Hepatocyte (in vitro differentiated cells): ENCODE results near the gene MRPS12. TPM values are rescaled to one million over a fixed set of nuclear protein-coding genes. Genes with fewer than 3 reads are reported as not detected.

Experiments used
- DNase-seq: peaks from one replicate; pipeline ENCODE4 v3.0.0-alpha.2; 2016; ENCODE audit warnings: low spot score
- H2AFZ ChIP-seq: fragments of 200-600 bp; sonication (generic); 2 replicates; pipeline ENCODE4 v1.6.0; 2016; ENCODE audit warnings: antibody characterized with exemption, mild to moderate bottlenecking
- H3K27ac ChIP-seq: fragments of 200-600 bp; sonication (generic); 2 replicates; pipeline ENCODE4 v1.5.1; 2016; ENCODE audit warnings: mild to moderate bottlenecking
- H3K27me3 ChIP-seq: fragments of 200-600 bp; sonication (generic); 2 replicates; pipeline ENCODE4 v1.6.1; 2016
- H3K36me3 ChIP-seq: fragments of 200-600 bp; sonication (generic); replicated peaks from 2 replicates; pipeline ENCODE4 v1.5.1; 2016; ENCODE audit warnings: low read depth; ENCODE audit not compliant: insufficient read depth
- H3K4me1 ChIP-seq: fragments of 200-600 bp; sonication (generic); 2 replicates; pipeline ENCODE4 v1.5.1; 2016; ENCODE audit warnings: mild to moderate bottlenecking, moderate library complexity; ENCODE audit not compliant: insufficient read depth
- H3K4me2 ChIP-seq: fragments of 200-600 bp; sonication (generic); 2 replicates; pipeline ENCODE4 v1.6.0; 2016
- H3K4me3 ChIP-seq: fragments of 200-600 bp; sonication (generic); 2 replicates; pipeline ENCODE4 v1.5.1; 2016; ENCODE audit warnings: mild to moderate bottlenecking
- H3K79me2 ChIP-seq: fragments of 200-600 bp; sonication (generic); 2 replicates; pipeline ENCODE4 v1.6.0; 2017; ENCODE audit warnings: mild to moderate bottlenecking
- H3K9me2 ChIP-seq: fragments of 200-600 bp; sonication (generic); replicated peaks from 2 replicates; pipeline ENCODE4 v1.6.0; 2017; ENCODE audit warnings: mild to moderate bottlenecking; ENCODE audit not compliant: insufficient read depth
- H3K9me3 ChIP-seq: fragments of 200-600 bp; sonication (generic); 2 replicates; pipeline ENCODE4 v1.5.1; 2016; ENCODE audit warnings: low read depth, mild to moderate bottlenecking
- H4K20me1 ChIP-seq: fragments of 200-600 bp; sonication (generic); 2 replicates; pipeline ENCODE4 v1.6.0; 2016; ENCODE audit warnings: mild to moderate bottlenecking; ENCODE audit not compliant: insufficient read depth, poor library complexity, severe bottlenecking
- CTCF ChIP-seq: fragments of 200-600 bp; sonication (generic); IDR thresholded peaks from 2 replicates; pipeline ENCODE4 v1.5.1; 2016; ENCODE audit warnings: antibody characterized with exemption, mild to moderate bottlenecking; ENCODE audit not compliant: poor library complexity
- EZH2 ChIP-seq: fragments of 200-600 bp; sonication (generic); IDR thresholded peaks from 2 replicates; pipeline ENCODE4 v1.6.1; 2016; ENCODE audit warnings: antibody characterized with exemption, mild to moderate bottlenecking, borderline replicate concordance
- EZH2phosphoT487 ChIP-seq: fragments of 200-600 bp; sonication (generic); IDR thresholded peaks from one replicate; pipeline ENCODE4 v1.6.1; 2018; ENCODE audit warnings: antibody characterized with exemption, mild to moderate bottlenecking, low read depth, moderate library complexity; ENCODE audit not compliant: unreplicated experiment, severe bottlenecking
- WGBS: methylation state at CpG from one replicate; pipeline ENCODE4 v1.1.6; 2016; ENCODE audit warnings: low lambda C conversion rate; ENCODE audit errors: missing lambda C conversion rate; 5-methylcytosine and 5-hydroxymethylcytosine counted together
- polyA plus RNA-seq: library from polyadenylated mRNA; unstranded; fragments of >200 nt; fragmentation: Nextera tagmentation; extraction: Ambion mirVana; gene quantifications from 2 replicates; pipeline ENCODE4 v1.2.1, GENCODE V29; 2016
- total RNA-seq: library from RNA; depleted of rRNA; stranded (reverse); fragments of >200 nt; gene quantifications from 2 replicates; pipeline ENCODE4 v1.2.3, GENCODE V29; 2014

The MRPS12 gene
- total and polyA plus RNA-seq, 2 experiments from 2014 or later: 35.8 to 66.8 TPM

GRCh38 chr19:38912600-38913514 lies 17.9 kb upstream of the MRPS12 start:
- no peaks in the 10 kb centered on the region for H3K9me2 ChIP-seq
- DNase-seq: no peak
- no peaks in the 10 kb centered on the region for H3K4me1 ChIP-seq
- H3K27me3 ChIP-seq: no peaks in the 10 kb centered on the region
- no peak overlapping the region for H3K4me2 ChIP-seq
- no peak overlapping the region for H3K27ac ChIP-seq
- 83% methylated on average over 12 of the region's 12 CpGs for WGBS
- no peaks in the 10 kb centered on the region for H3K9me3 ChIP-seq
- no peaks in the 10 kb centered on the region for H3K79me2 ChIP-seq
- H4K20me1 ChIP-seq: no peaks in the 10 kb centered on the region
- TF ChIP-seq CTCF (no peak), EZH2phosphoT487 (no peak)
- H3K36me3 ChIP-seq: no peaks in the 10 kb centered on the region
- H3K4me3 ChIP-seq: no peak overlapping the region
- no peak overlapping the region for H2AFZ ChIP-seq

- H2AFZ ChIP-seq: no peak overlapping the region
- no peak for TF ChIP-seq CTCF
- TF ChIP-seq EZH2phosphoT487: no peak
- TF ChIP-seq EZH2: no peak
- no peak for DNase-seq
- no peak overlapping the region for H3K4me3 ChIP-seq
- H3K27ac ChIP-seq: no peak overlapping the region
- no peaks in the 10 kb centered on the region for H4K20me1 ChIP-seq
- no peaks in the 10 kb centered on the region for H3K4me1 ChIP-seq
- no peak overlapping the region for H3K4me2 ChIP-seq
- no peaks in the 10 kb centered on the region for H3K9me2 ChIP-seq
- 92% methylated on average over 8 of the region's 8 CpGs for WGBS
- H3K36me3 ChIP-seq: no peaks in the 10 kb centered on the region
- H3K79me2 ChIP-seq: no peaks in the 10 kb centered on the region
- no peaks in the 10 kb centered on the region for H3K9me3 ChIP-seq
- no peaks in the 10 kb centered on the region for H3K27me3 ChIP-seq
These were observed 16.8 kb upstream of the MRPS12 start for GRCh38 chr19:38913958-38914357.

GRCh38 chr19:38915329-38916321 lies 15.1 kb upstream of the MRPS12 start:
- H3K4me3 ChIP-seq: no peak overlapping the region
- no peaks in the 10 kb centered on the region for H4K20me1 ChIP-seq
- no peak for TF ChIP-seq EZH2phosphoT487
- no peak for TF ChIP-seq CTCF
- no peak for TF ChIP-seq EZH2
- DNase-seq: no peak
- H3K27me3 ChIP-seq: no peaks in the 10 kb centered on the region
- no peaks in the 10 kb centered on the region for H3K79me2 ChIP-seq
- no peak overlapping the region for H3K4me2 ChIP-seq
- no peaks in the 10 kb centered on the region for H3K9me2 ChIP-seq
- no peaks in the 10 kb centered on the region for H3K4me1 ChIP-seq
- H3K27ac ChIP-seq: no peak overlapping the region
- no peak overlapping the region for H2AFZ ChIP-seq
- no peaks in the 10 kb centered on the region for H3K9me3 ChIP-seq
- no peaks in the 10 kb centered on the region for H3K36me3 ChIP-seq
- WGBS: 92% methylated on average over 40 of the region's 44 CpGs
